Nephron (organoid): ENCODE results near the gene UBE2R2.

Source experiments
- H3K27ac Mint-ChIP-seq, 3 experiments: 2 replicates each; pipeline ENCODE4 v1.8.0; 2020; ENCODE audit warnings: mixed read lengths in 3 of 3, mild to moderate bottlenecking in 2 of 3, moderate library complexity in 1 of 3
- H3K27me3 Mint-ChIP-seq: 2 replicates; pipeline ENCODE4 v1.8.0; 2021; ENCODE audit warnings: low read depth, mild to moderate bottlenecking, moderate library complexity, mixed read lengths
- H3K36me3 Mint-ChIP-seq: 2 replicates; pipeline ENCODE4 v1.8.0; 2020; ENCODE audit warnings: low read depth, mixed read lengths
- H3K4me1 Mint-ChIP-seq: 2 replicates; pipeline ENCODE4 v1.8.0; 2020; ENCODE audit warnings: mixed read lengths
- H3K4me3 Mint-ChIP-seq, 3 experiments: 2 replicates each; pipeline ENCODE4 v1.8.0; 2020; ENCODE audit warnings: mild to moderate bottlenecking in 3 of 3, mixed read lengths in 3 of 3, moderate library complexity in 2 of 3
- H3K9me3 Mint-ChIP-seq: 2 replicates; pipeline ENCODE4 v1.8.0; 2020; ENCODE audit warnings: mixed read lengths
- CTCF ChIP-seq, 3 experiments: fragments of 200-600 bp; sonication (generic); IDR thresholded peaks; one replicate each; pipeline ENCODE4 v1.5.0; 2021; ENCODE audit warnings: antibody characterized with exemption in 3 of 3; ENCODE audit not compliant: unreplicated experiment in 3 of 3

UBE2R2 gene

GRCh38 chr9:33851301-33851700 is 34.3 kb downstream of the UBE2R2 start:
- no peak for TF ChIP-seq CTCF (IDR thresholded peaks at IDR 0.05; ENCODE audit: unreplicated experiment in 3 of 3)
- no peaks in the 10 kb centered on the region for H3K9me3 Mint-ChIP-seq
- H3K4me1 Mint-ChIP-seq = peaks cover 30% of the 10 kb centered on the region
- H3K36me3 Mint-ChIP-seq = peaks cover 18% of the 10 kb centered on the region
- H3K27me3 Mint-ChIP-seq = no peaks in the 10 kb centered on the region
- H3K27ac Mint-ChIP-seq = peak overlapping the region in 2 of 3 experiments; percentile 12 to 41
- H3K4me3 Mint-ChIP-seq = no peak overlapping the region

- Mint-ChIP-seq H3K9me3 (no peaks in the 10 kb centered on the region), H3K27ac (peak overlapping the region in 1 of 3 experiments; percentile 63), H3K4me3 (no peak overlapping the region), H3K4me1 (peaks cover 27% of the 10 kb centered on the region), H3K36me3 (peaks cover 16% of the 10 kb centered on the region), H3K27me3 (no peaks in the 10 kb centered on the region)
- peak; percentile 37 to 55 (median 43) for TF ChIP-seq CTCF (IDR thresholded peaks at IDR 0.05; ENCODE audit: unreplicated experiment in 3 of 3)
Observed at GRCh38 chr9:33852216-33852826, 35.4 kb downstream of the UBE2R2 start.

- peaks cover 19% of the 10 kb centered on the region for H3K36me3 Mint-ChIP-seq
- peaks cover 26% of the 10 kb centered on the region for H3K4me1 Mint-ChIP-seq
- no peaks in the 10 kb centered on the region for H3K9me3 Mint-ChIP-seq
- no peak overlapping the region for H3K4me3 Mint-ChIP-seq
- H3K27ac Mint-ChIP-seq = peak overlapping the region in 2 of 3 experiments; percentile 22 to 35
- TF ChIP-seq CTCF (IDR thresholded peaks at IDR 0.05; ENCODE audit: unreplicated experiment in 3 of 3) = no peak
- no peaks in the 10 kb centered on the region for H3K27me3 Mint-ChIP-seq
Observed at GRCh38 chr9:33856247-33856646, 39.3 kb downstream of the UBE2R2 start.

GRCh38 chr9:33858423-33858822 is 41.5 kb downstream of the UBE2R2 start:
- Mint-ChIP-seq H3K27me3 (no peaks in the 10 kb centered on the region), H3K4me3 (no peak overlapping the region), H3K4me1 (peaks cover 26% of the 10 kb centered on the region), H3K27ac (no peak overlapping the region), H3K36me3 (peaks cover 32% of the 10 kb centered on the region), H3K9me3 (no peaks in the 10 kb centered on the region)
- no peak for TF ChIP-seq CTCF (IDR thresholded peaks at IDR 0.05; ENCODE audit: unreplicated experiment in 3 of 3)

- peaks cover 30% of the 10 kb centered on the region for H3K36me3 Mint-ChIP-seq
- no peak overlapping the region for H3K4me3 Mint-ChIP-seq
- peaks cover 21% of the 10 kb centered on the region for H3K4me1 Mint-ChIP-seq
- H3K9me3 Mint-ChIP-seq = no peaks in the 10 kb centered on the region
- peak overlapping the region in 2 of 3 experiments; percentile 33 to 76 for H3K27ac Mint-ChIP-seq
- no peaks in the 10 kb centered on the region for H3K27me3 Mint-ChIP-seq
- TF ChIP-seq CTCF (IDR thresholded peaks at IDR 0.05; ENCODE audit: unreplicated experiment in 3 of 3) = no peak
Observed at GRCh38 chr9:33860200-33860871, 43.4 kb downstream of the UBE2R2 start.
